ENCODE data around the gene RARB.

Gene RARB

GRCh38 chr3:25448750-25449692 lies 21.0 kb downstream of the RARB start:
- no peak for DNase-seq (ENCODE audit: low spot score)

- no peak for DNase-seq (ENCODE audit: low spot score)
These were observed 21.8 kb downstream of the RARB start for GRCh38 chr3:25449857-25450256.

DNA sequence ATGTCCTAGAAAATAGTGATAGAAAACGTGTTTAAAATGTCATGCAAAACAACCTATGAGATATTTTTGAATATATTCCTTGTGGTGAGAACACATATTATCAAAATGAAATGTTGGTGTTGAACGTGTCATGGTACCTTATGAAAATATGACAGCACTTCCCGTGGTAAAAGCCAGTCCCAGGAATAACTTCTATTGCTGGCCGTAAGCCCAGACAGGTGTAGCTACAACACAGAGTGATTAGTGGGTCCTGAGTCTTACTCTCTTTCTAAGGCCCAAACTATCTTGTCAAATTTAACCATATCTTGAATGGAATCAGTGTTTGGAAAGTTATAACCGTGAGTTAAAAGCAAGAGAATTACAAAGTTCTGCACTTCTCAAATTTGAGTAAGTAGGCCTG lies 24.1 kb downstream of the RARB start:
- DNase-seq (ENCODE audit: low spot score), result no peak

DNA sequence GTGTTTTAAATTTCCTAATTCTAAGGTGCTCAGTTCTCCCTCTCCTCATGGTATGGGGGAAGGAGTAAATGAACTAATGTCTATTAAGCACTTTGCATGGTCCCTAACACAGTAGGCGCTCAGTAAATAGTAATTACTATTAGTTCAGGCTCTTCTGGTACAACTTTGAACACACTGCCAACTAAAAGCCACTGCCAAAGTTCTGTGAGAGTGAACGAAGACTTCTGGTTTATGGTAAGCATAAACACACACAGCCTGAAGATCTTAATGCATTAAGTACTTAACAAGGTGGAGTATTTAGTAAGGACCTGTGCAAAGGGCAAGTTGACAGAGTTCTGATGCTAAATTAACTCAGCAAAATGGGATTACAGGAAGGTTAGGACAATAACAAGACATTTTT lies 24.7 kb downstream of the RARB start:
- no peak for DNase-seq (ENCODE audit: low spot score)

DNA sequence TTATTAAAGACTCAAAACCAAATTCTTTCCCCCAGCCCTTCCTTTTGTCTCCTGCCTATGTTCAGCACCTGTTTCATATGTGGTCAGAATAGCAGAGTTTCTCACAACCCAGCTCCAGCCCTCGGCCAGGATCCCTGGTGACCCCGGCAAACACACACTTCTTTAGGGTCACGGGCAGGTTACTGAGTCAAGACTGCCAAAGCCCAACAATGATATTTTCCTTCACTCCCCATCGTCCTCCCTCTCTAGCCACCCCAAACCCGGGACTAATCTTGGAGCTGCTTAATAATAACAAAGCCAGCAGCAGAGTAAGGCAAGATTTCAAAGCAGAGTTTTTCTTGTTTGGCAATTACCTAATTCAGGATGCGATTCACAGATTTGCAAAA lies 25.5 kb downstream of the RARB start:
- DNase-seq (ENCODE audit: low spot score), result no peak

GRCh38 chr3:25454005-25454927 lies 26.2 kb downstream of the RARB start:
- DNase-seq (ENCODE audit: low spot score), result no peak

- no peak for DNase-seq (ENCODE audit: low spot score)
These were observed 27.5 kb downstream of the RARB start for GRCh38 chr3:25455441-25456132.

- DNase-seq (ENCODE audit: low spot score), result no peak
These were observed 28.9 kb downstream of the RARB start for GRCh38 chr3:25456723-25457670.

- no peak for DNase-seq (ENCODE audit: low spot score)
These were observed 29.8 kb downstream of the RARB start for GRCh38 chr3:25457671-25458419.

GRCh38 chr3:25458420-25458814 lies 30.4 kb downstream of the RARB start:
- no peak for DNase-seq (ENCODE audit: low spot score)

GRCh38 chr3:25460751-25461150 lies 32.7 kb downstream of the RARB start:
- DNase-seq (ENCODE audit: low spot score), result no peak

GRCh38 chr3:25461946-25462345 lies 33.9 kb downstream of the RARB start:
- no peak for DNase-seq (ENCODE audit: low spot score)

DNA sequence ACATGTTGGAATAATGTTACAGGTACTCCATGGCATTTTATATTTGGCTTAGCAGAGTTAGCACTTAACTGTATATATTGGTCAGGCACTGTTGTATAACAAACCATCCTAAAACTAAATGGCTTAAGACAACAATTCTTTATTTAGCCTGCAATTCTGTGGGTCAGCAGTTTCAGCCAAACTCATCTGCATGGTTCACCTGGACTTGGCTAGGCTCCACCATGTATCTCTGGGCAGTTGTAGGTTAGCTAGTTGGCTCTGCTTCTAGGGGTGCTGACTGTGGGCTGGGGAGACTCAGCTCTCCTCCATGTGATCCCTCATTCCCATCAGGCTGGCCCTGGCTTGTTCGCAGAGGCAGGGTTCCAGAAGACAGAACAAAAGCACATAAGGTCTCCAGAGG lies 34.4 kb downstream of the RARB start:
- no peak for DNase-seq (ENCODE audit: low spot score)

DNA sequence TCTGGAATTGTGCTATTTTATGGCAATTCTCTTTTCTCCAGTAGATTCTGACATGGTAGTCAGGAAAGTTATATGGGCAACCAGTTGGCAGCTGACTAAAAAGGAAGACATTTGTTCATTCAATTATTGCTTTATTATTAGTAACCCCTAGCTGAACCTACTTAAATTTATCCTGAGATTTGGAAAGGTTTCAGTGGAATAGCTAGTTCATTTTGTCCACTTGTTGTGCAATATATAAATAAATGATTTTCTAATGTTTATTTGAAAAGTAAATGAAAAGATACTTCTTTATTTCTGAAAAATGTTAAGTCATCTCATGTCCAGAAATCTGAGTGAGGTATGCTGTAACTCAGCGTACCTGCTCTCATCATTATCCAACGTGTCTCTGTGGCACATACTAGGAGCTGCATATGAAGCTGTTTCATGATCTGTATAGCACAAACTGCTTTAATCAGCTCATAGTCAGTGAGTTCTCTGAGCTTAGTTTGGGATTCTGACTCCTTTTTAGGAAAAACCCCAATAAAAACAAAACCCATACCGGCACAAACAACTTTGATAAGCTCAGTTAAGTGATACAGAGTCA lies 35.9 kb downstream of the RARB start:
- no peak for DNase-seq (ENCODE audit: low spot score)

DNA sequence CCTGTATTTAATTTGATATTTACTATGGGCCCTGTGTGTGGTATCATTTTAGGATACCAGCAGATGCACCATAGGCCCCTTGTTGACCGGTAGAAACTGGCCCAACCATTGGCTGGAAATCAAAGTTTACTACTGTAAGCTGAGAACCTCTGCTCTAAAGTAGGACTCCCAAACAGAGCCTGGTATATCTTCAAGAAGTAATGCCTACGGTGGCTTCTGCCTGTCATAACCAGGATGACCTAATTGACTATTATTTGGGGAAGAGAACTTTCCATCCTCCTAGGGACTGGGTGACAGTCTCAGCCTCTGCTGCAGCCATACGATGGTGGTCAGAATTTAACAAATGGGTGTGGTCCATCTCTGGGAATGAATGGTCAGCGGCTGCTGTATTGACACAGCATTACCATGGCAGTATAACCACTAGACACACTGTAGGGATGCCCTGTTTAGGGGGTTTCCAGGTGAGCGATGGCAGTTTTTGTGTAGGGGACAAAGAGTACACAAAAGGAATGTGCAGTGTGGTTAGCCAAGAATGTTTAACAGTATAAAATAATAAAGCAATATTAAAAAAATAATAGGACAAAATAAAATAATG lies 37.3 kb downstream of the RARB start:
- no peak for DNase-seq (ENCODE audit: low spot score)

DNA sequence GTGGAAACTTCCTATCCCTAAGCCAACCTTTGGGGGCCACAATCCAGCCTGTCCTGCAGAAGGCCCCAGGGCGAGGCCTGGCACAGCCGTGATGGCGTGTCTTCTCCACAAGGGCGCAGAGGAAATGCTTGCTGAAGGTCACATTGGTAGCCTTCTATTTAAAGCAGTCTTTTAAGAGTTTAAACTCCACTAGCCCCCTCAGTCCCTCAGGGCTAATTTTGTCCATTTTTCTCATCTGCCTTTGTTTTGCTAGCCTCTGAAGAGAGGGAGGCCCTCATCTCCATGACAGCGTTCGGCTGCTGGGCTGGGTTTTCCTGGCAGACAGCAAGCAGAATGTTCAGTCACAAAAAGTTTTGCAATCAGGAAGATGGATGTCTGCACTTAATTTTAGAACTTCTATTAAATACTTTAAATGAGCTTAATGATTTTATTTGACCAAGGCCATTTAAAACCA lies 40.8 kb downstream of the RARB start:
- DNase-seq (ENCODE audit: low spot score), result no peak

GRCh38 chr3:25469558-25469957 lies 41.5 kb downstream of the RARB start:
- no peak for DNase-seq (ENCODE audit: low spot score)

DNA sequence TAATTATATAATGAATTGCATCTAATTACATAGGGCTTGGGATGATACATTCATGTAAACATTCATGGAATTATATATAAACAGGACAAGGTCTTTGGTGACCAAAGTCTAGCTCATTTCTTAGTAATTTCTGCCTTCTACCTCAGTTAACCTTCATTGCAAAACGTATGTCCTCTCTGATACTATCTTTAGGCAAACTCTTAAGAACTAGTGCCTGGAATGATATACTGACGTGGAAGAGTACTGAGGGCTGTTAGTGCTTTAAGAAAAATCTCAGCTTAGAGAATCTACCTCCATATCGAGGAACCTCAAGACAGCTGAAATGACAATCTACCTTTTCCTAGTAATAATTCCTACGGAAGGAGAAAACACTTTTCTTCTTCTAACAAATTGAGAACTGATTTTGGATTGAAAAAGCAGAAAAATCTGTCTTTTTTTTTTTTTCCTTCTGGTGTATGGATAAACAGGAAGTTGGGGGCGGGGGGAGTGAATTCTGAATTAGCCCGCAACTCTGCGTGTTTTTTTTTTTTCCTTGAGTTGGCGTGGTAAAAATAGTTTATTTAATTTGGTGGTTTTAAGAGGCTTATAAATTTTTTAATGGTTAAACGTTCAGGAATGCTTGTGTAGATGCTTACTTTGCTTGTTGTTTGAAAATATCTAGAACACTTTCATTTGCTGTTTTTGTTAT lies 43.2 kb downstream of the RARB start:
- no peak for DNase-seq (ENCODE audit: low spot score)

GRCh38 chr3:25472153-25472552 lies 44.1 kb downstream of the RARB start:
- no peak for DNase-seq (ENCODE audit: low spot score)

Measured in RKO (cell line).